H1 (cell line): ENCODE results near the gene LHFPL2. TPM values are rescaled to one million over a fixed set of nuclear protein-coding genes. Genes with fewer than 3 reads are reported as not detected.

Experiments used
- CTCF ChIA-PET: fragments of 300-600 bp; sonication (Branson Sonifier 250); formaldehyde crosslinking; loops from one replicate; lab custom pipeline; 2021; ENCODE audit not compliant: partially characterized antibody; lab: Charles Lee
- POLR2A ChIA-PET: fragments of 300-600 bp; sonication (Branson Sonifier 250); formaldehyde crosslinking; loops from one replicate; lab custom pipeline; 2021; ENCODE audit warnings: inconsistent platforms; ENCODE audit not compliant: partially characterized antibody; lab: Charles Lee
- DNase-seq, 2 experiments: peaks; one replicate each; pipeline versions ENCODE4 v3.0.0 to v3.0.0-alpha.2; 2010 to 2022; ENCODE audit warnings: low spot score in 2 of 2, low read depth in 1 of 2, mixed read lengths in 1 of 2
- FAIRE-seq: peaks from 2 replicates; lab custom pipeline; 2011; peaks lifted over from hg19 to GRCh38; lab: Jason Lieb, UNC
- H2AFZ ChIP-seq: 2 replicates; pipeline ENCODE4 v1.8.1; 2012; ENCODE audit warnings: low read length, inconsistent platforms
- H2AK5ac ChIP-seq: 2 replicates; pipeline ENCODE4 v1.6.1; 2013; ENCODE audit warnings: low read depth, low read length
- H2BK120ac ChIP-seq: replicated peaks from 2 replicates; pipeline ENCODE3; 2013; ENCODE audit warnings: low read depth, low read length, inconsistent platforms
- H2BK12ac ChIP-seq: 2 replicates; pipeline ENCODE4 v1.6.1; 2013; ENCODE audit warnings: low read depth, low read length
- H2BK15ac ChIP-seq: 2 replicates; pipeline ENCODE4 v1.6.1; 2013; ENCODE audit warnings: low read length
- H2BK20ac ChIP-seq: 2 replicates; pipeline ENCODE4 v1.6.1; 2013; ENCODE audit warnings: low read length
- H2BK5ac ChIP-seq: 2 replicates; pipeline ENCODE4 v1.6.1; 2013; ENCODE audit warnings: low read depth, low read length
- H3K14ac ChIP-seq: 2 replicates; pipeline ENCODE4 v1.6.1; 2013; ENCODE audit warnings: inconsistent platforms; ENCODE audit not compliant: insufficient read length
- H3K18ac ChIP-seq: 2 replicates; pipeline ENCODE4 v1.6.1; 2013; ENCODE audit warnings: low read length; ENCODE audit errors: extremely low read depth
- H3K23ac ChIP-seq: 2 replicates; pipeline ENCODE4 v1.6.1; 2013; ENCODE audit warnings: inconsistent platforms; ENCODE audit not compliant: insufficient read length
- H3K23me2 ChIP-seq: 2 replicates; pipeline ENCODE4 v1.6.1; 2013; ENCODE audit warnings: low read depth, low read length
- H3K27ac ChIP-seq: 2 replicates; pipeline ENCODE4 v1.6.1; 2011; ENCODE audit warnings: low read depth, low read length, inconsistent platforms
- H3K27me3 ChIP-seq, 4 experiments: replicated peaks in 1 of 4; 1 replicate in 1 of 4; 2 replicates in 3 of 4; pipeline versions ENCODE4 v1.6.1 to v1.8.1; 2011 to 2013; ENCODE audit warnings: low read length in 3 of 4, mild to moderate bottlenecking in 3 of 4, inconsistent platforms in 2 of 4, mixed read lengths in 2 of 4, moderate library complexity in 1 of 4; ENCODE audit not compliant: control insufficient read depth in 3 of 4, insufficient read depth in 3 of 4; ENCODE audit errors: extremely low read depth in 1 of 4
- H3K36me3 ChIP-seq, 4 experiments: 2 replicates each; pipeline versions ENCODE4 v1.6.1 to v1.8.1; 2011 to 2013; ENCODE audit warnings: mild to moderate bottlenecking in 4 of 4, low read length in 3 of 4, moderate library complexity in 2 of 4, control low read depth in 1 of 4, inconsistent platforms in 1 of 4; ENCODE audit not compliant: insufficient read depth in 4 of 4, control insufficient read depth in 2 of 4
- H3K4ac ChIP-seq: replicated peaks from 2 replicates; pipeline ENCODE3; 2013; ENCODE audit warnings: low read length, low read depth, mixed read lengths, inconsistent platforms; ENCODE audit not compliant: insufficient read length
- H3K4me1 ChIP-seq, 4 experiments: replicated peaks in 1 of 4; 1 replicate in 1 of 4; 2 replicates in 3 of 4; pipeline versions ENCODE4 v1.6.1 to v1.8.1; 2011 to 2013; ENCODE audit warnings: low read length in 3 of 4, inconsistent platforms in 2 of 4, mixed read lengths in 1 of 4; ENCODE audit not compliant: insufficient read depth in 4 of 4, control insufficient read depth in 3 of 4
- H3K4me2 ChIP-seq, 2 experiments: 2 replicates each; pipeline versions ENCODE4 v1.6.1 to v1.8.1; 2011 to 2013; ENCODE audit warnings: low read depth in 2 of 2, low read length in 2 of 2, control low read depth in 1 of 2, inconsistent platforms in 1 of 2, mild to moderate bottlenecking in 1 of 2; ENCODE audit not compliant: insufficient read depth in 1 of 2
- H3K4me3 ChIP-seq, 4 experiments: fragments of 200-600, 300-600 bp in 1 of 4; sonication (generic), shearing (Covaris generic), sonication (Bioruptor Twin) in 1 of 4; 2 replicates each; pipeline versions ENCODE4 v1.5.1 to v1.8.1; 2011 to 2016; ENCODE audit warnings: low read length in 4 of 4, low read depth in 3 of 4, control low read depth in 2 of 4, inconsistent platforms in 2 of 4, mild to moderate bottlenecking in 2 of 4, mixed read lengths in 1 of 4, moderate library complexity in 1 of 4; ENCODE audit not compliant: insufficient read depth in 2 of 4; ENCODE audit errors: extremely low read depth in 1 of 4
- H3K56ac ChIP-seq: replicated peaks from 2 replicates; pipeline ENCODE3; 2013; ENCODE audit warnings: low read depth, mild to moderate bottlenecking, mixed read lengths, low read length, inconsistent platforms; ENCODE audit not compliant: insufficient read length
- H3K79me1 ChIP-seq: 2 replicates; pipeline ENCODE4 v1.6.1; 2013; ENCODE audit warnings: low read depth, low read length, control low read depth
- H3K79me2 ChIP-seq, 2 experiments: 2 replicates each; pipeline versions ENCODE4 v1.6.1 to v1.8.1; 2012 to 2013; ENCODE audit warnings: low read length in 2 of 2, mild to moderate bottlenecking in 2 of 2, inconsistent platforms in 1 of 2; ENCODE audit not compliant: insufficient read depth in 2 of 2, control insufficient read depth in 1 of 2
- H3K9ac ChIP-seq, 4 experiments: replicated peaks in 1 of 4; 1 replicate in 1 of 4; 2 replicates in 3 of 4; pipeline versions ENCODE4 v1.6.1 to v1.8.1; 2011 to 2013; ENCODE audit warnings: low read depth in 3 of 4, low read length in 3 of 4, control low read depth in 2 of 4, mild to moderate bottlenecking in 2 of 4, moderate library complexity in 2 of 4, inconsistent platforms in 1 of 4; ENCODE audit errors: extremely low read depth in 1 of 4
- H3K9me3 ChIP-seq, 2 experiments: 2 replicates each; pipeline versions ENCODE4 v1.6.1 to v1.8.1; 2012 to 2013; ENCODE audit warnings: mild to moderate bottlenecking in 2 of 2, moderate library complexity in 2 of 2, control low read depth in 1 of 2, inconsistent platforms in 1 of 2, low read depth in 1 of 2, low read length in 1 of 2, mixed read lengths in 1 of 2; ENCODE audit not compliant: insufficient read depth in 2 of 2
- H4K20me1 ChIP-seq, 2 experiments: replicated peaks in 1 of 2; 2 replicates each; pipeline versions ENCODE3 to v1.8.1; 2011 to 2013; ENCODE audit warnings: inconsistent platforms in 2 of 2, low read length in 2 of 2, mild to moderate bottlenecking in 1 of 2; ENCODE audit not compliant: insufficient read depth in 2 of 2, control insufficient read depth in 1 of 2
- H4K5ac ChIP-seq: 2 replicates; pipeline ENCODE4 v1.6.1; 2013; ENCODE audit warnings: low read length, low read depth, mixed read lengths, inconsistent platforms; ENCODE audit not compliant: insufficient read length
- H4K8ac ChIP-seq: 2 replicates; pipeline ENCODE4 v1.8.0; 2013; ENCODE audit warnings: mild to moderate bottlenecking, moderate library complexity, low read length, inconsistent platforms; ENCODE audit not compliant: insufficient read depth; ENCODE audit errors: extremely low read depth
- H4K91ac ChIP-seq: replicated peaks from 2 replicates; pipeline ENCODE3; 2013; ENCODE audit warnings: low read length, mixed read lengths, inconsistent platforms; ENCODE audit not compliant: insufficient read length
- BRCA1 ChIP-seq: IDR thresholded peaks from 2 replicates; pipeline ENCODE4 v1.6.1; 2012; ENCODE audit warnings: low read depth, low read length, improper control_type of control experiment
- CEBPB ChIP-seq: IDR thresholded peaks from 2 replicates; pipeline ENCODE4 v1.6.1; 2012; ENCODE audit warnings: low read depth, low read length
- CHD1 ChIP-seq: IDR thresholded peaks from 2 replicates; pipeline ENCODE4 v1.6.1; 2012; ENCODE audit warnings: low read depth, low read length, improper control_type of control experiment
- NRF1 ChIP-seq: IDR thresholded peaks from 2 replicates; pipeline ENCODE4 v1.6.1; 2011; ENCODE audit warnings: mild to moderate bottlenecking, low read depth, low read length, improper control_type of control experiment
- PHF8 ChIP-seq: fragments of 200-600 bp; sonication (generic); conservative IDR thresholded peaks from 2 replicates; pipeline ENCODE4 v1.7.1; 2012; ENCODE audit warnings: low read depth, mild to moderate bottlenecking, inconsistent platforms, low read length, moderate library complexity
- RBBP5 ChIP-seq: IDR thresholded peaks from 2 replicates; pipeline ENCODE4 v1.7.1; 2012; ENCODE audit warnings: low read depth, mild to moderate bottlenecking, inconsistent platforms, low read length, moderate library complexity, borderline replicate concordance
- WGBS, 2 experiments: shearing (Covaris generic) in 1 of 2; methylation state at CpG; one replicate each; pipeline versions ENCODE4 v1.1.6 to v1.1.7; 2013 to 2015; ENCODE audit warnings: low lambda C conversion rate in 2 of 2, mixed read lengths in 2 of 2, inconsistent platforms in 1 of 2, low coverage in 1 of 2, missing lambda C conversion rate in 1 of 2; ENCODE audit not compliant: insufficient replicate concordance in 2 of 2, insufficient coverage in 1 of 2, insufficient read length in 1 of 2; ENCODE audit errors: extremely low coverage in 1 of 2, missing lambda C conversion rate in 1 of 2; 5-methylcytosine and 5-hydroxymethylcytosine counted together
- polyA plus RNA-seq, 7 experiments: library from polyadenylated mRNA; depleted of rRNA in 3 of 7; stranded (reverse) in 5 of 7; unstranded in 2 of 7; fragments of >200 nt in 5 of 7; fragments of 200-250 nt in 2 of 7; gene quantifications; 1 replicate in 5 of 7; 2 replicates in 1 of 7; 4 replicates in 1 of 7; pipeline versions ENCODE4 v1.2.1 to v1.2.3, GENCODE V29; 2011 to 2013; ENCODE audit warnings: missing spikeins in 2 of 7, mixed read lengths in 2 of 7
- total RNA-seq: library from RNA; stranded (reverse); fragmentation: NEBNext Ultra II Directional; extraction: Animal tissue kit (Norgen Biotek cat#: 25700); gene quantifications from 2 replicates; pipeline ENCODE4 v1.2.1, GENCODE V29; 2021

The LHFPL2 gene
- total and polyA plus RNA-seq, 2 of the 8 experiments (the other 6 are each of a cell fraction or from before 2014, with no cell fraction given): 9.6 to 43.0 TPM

DNA sequence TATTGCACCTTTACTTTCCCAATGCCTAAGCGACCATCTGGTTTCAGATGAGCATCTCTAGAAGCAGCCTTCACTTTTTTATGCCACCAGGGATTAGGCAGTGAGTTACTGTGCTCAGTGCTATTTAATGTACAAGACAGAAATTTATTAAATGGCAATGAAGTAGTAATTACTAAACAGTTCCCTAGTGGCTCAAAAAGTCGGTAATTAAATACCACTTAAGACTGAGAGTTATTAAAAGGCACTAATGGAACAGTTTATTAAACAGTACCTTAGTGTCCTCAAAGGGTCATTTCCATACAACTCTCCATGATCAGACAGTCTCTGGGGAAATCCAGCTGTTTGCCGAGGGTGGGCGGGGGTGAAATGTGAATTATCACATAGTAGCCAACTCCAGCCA, 42.3 kb downstream of the LHFPL2 start:
- Histone ChIP-seq H3K9ac (no peak overlapping the region), H2AK5ac (no peak overlapping the region), H3K27ac (no peak overlapping the region), H2BK5ac (no peak overlapping the region), H4K20me1 (no peaks in the 10 kb centered on the region), H3K4me1 (peaks cover 2 to 10% (median 8%) of the 10 kb centered on the region in 4 experiments; a peak in 6 of 7 replicates), H4K8ac (no peak overlapping the region), H4K5ac (no peak overlapping the region), H3K4me2 (no peak overlapping the region), H3K56ac (no peak overlapping the region), H3K36me3 (no peaks in the 10 kb centered on the region; a peak in 3 of 8 replicates), H2BK120ac (no peak overlapping the region), H4K91ac (no peak overlapping the region), H2BK12ac (no peak overlapping the region), H3K79me2 (peaks cover 3 to 54% of the 10 kb centered on the region in 2 experiments; a peak in 3 of 4 replicates), H2BK15ac (no peak overlapping the region), H3K23ac (no peak overlapping the region), H3K23me2 (no peaks in the 10 kb centered on the region), H3K79me1 (peaks cover 4% of the 10 kb centered on the region; the same call in 1 of the 2 replicates), H3K9me3 (no peaks in the 10 kb centered on the region), H3K27me3 (no peaks in the 10 kb centered on the region), H3K4me3 (no peak overlapping the region), H3K14ac (no peak overlapping the region), H2AFZ (no peak overlapping the region), H2BK20ac (no peak overlapping the region), H3K4ac (no peak overlapping the region), H3K18ac (no peak overlapping the region)
- WGBS, 2 experiments: 81% methylated on average over 4 of the region's 4 CpGs; no CpG with 5 or more reads in 1 of the 2 experiments
- FAIRE-seq (no peak), DNase-seq (no peak)
- TF ChIP-seq CHD1 (no peak), PHF8 (no peak), CEBPB (no peak), BRCA1 (no peak), NRF1 (no peak), RBBP5 (no peak)
- POLR2A ChIA-PET: no interaction called here
- CTCF ChIA-PET: no interaction called here
